Ishikawa (cell line): Measurements from ENCODE around the gene GADD45B.

Source experiments
- CREB1 ChIP-seq: IDR thresholded peaks from 2 replicates; pipeline ENCODE4 v1.6.1; 2012; ENCODE audit warnings: low read depth
- EGR1 ChIP-seq: IDR thresholded peaks from 2 replicates; pipeline ENCODE4 v1.6.1; 2012
- EP300 ChIP-seq: IDR thresholded peaks from 2 replicates; pipeline ENCODE4 v1.6.1; 2012; ENCODE audit warnings: borderline replicate concordance
- FOXM1 ChIP-seq: IDR thresholded peaks from 2 replicates; pipeline ENCODE4 v1.6.1; 2012; ENCODE audit warnings: low read depth, borderline replicate concordance
- MAX ChIP-seq: IDR thresholded peaks from 2 replicates; pipeline ENCODE4 v1.6.1; 2012
- NFIC ChIP-seq: IDR thresholded peaks from 2 replicates; pipeline ENCODE4 v1.6.1; 2012
- RAD21 ChIP-seq: IDR thresholded peaks from 2 replicates; pipeline ENCODE4 v1.6.1; 2012; ENCODE audit warnings: low read depth
- TAF1 ChIP-seq: IDR thresholded peaks from 2 replicates; pipeline ENCODE4 v1.6.1; 2012; ENCODE audit warnings: low read depth, mild to moderate bottlenecking
- USF1 ChIP-seq: IDR thresholded peaks from 2 replicates; pipeline ENCODE4 v1.6.1; 2012
- YY1 ChIP-seq: IDR thresholded peaks from 2 replicates; pipeline ENCODE4 v1.6.1; 2012; ENCODE audit warnings: low read depth

GRCh38 chr19:2512523-2513431 lies 36.9 kb downstream of the GADD45B start:
- TF ChIP-seq EP300 (no peak), CREB1 (no peak), TAF1 (no peak), RAD21 (no peak), YY1 (no peak), MAX (no peak), FOXM1 (no peak), EGR1 (no peak), NFIC (no peak), USF1 (no peak)
